ENCODE data around the gene NPDC1.

Gene NPDC1

DNA sequence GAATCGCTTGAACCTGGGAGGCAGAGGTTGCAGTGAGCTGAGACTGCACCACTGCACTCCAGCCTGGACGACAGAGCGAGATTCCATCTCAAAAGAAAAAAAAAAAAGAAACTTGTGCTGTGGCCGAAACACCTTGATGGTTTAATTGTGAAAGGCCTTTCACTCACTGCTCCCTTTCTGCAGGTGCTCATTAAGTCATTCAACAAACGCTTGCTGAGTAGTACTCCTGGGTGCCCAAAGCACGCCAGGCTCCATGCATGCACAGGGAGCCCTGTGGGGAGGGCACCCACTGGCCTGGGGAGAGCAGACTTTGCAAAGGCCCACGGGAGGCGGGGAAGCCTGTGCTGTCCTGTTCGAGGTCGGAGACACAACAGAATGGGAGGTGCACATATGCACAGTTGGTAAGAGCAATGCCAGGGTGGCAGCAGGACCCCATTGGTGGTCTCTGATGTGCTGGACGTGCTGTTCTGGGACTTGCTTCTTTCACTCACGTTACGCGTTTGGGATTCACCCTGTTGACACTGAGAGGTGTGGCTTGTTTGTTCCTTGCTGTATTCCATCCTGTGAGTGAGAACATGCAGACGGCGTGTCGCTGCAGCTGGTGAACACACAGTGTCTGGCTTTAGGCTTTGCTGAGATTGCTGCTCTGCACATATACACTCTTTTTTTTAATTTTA is 10.9 kb upstream of the NPDC1 start:
- TF ChIP-seq FOXP2 (optimal IDR thresholded peaks at IDR 0.05; ENCODE audit: borderline replicate concordance, extremely low read depth, extremely low read length, insufficient read depth) = no peak

DNA sequence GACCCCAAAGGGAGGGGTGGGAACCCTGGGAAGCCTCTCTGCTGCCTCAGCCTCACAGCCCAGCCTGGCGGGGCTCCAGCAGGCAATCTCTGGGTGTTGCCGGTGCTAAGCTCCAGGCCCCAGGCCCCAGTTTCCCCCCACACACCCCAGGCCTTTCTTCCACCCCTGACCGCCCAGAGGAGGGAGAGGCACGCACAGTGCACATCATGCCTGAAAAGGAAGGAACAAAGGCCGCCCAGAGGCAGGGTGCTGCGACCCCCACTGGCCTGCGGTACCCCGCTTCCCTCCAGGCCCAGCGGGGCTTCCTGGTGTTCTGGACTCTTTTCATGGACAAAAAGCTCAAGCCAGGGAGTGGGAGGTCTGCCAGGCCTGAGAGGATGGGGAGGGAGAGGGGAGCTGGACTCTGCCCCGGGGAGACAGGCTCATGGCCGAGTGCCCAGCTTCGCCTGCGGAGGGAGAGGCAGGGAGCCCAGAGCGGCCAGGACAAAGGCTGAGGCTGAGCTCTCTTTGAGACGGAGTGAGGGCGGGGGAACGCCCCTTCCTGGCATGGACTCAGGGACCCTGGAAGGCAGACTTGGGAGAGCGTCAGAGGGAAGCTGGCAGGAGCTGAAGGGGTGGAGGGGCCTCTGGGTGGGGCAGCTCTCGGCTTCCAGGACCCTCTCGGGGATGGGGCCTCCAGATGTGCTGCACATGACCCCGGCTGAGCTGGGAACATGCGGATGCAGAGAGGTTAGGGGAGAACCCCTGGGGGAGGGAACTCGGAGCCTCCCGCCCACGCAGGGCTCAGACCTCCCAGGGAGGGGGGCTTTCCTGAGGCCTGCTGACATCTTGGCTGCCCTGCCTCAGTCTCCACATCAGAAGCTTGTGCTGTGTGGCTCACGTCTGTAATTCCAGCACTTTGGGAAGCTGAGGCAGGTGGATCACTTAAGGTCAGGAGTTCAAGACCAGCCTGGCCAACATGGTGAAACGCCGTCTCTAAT is 9.7 kb upstream of the NPDC1 start:
- no peak for TF ChIP-seq SIN3A (IDR thresholded peaks at IDR 0.05; ENCODE audit: borderline replicate concordance, insufficient read depth, low read length)

DNA sequence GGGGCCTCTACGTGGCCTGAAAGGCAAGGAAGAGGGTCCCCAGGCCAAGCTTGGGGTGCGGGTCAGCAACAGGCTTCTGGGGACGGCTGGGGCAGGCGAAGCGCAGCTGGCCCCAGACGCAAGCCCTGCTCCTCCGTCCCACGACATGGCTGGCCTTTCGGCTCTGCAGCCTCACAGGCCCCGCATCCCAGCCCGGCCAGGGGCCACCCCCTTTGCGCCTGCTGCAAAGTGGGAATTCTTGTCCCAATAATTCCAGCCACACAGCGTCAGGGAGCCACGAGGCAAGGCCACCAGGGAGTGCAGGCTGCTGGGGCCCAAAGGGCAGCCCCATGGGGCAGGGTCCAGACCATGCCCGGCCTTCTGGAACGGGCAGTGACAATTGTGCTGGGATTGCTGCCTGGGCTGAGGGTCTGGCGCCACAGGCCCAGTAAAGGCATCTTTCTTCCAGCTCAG is 9.0 kb upstream of the NPDC1 start:
- TF ChIP-seq, protein P1, sequence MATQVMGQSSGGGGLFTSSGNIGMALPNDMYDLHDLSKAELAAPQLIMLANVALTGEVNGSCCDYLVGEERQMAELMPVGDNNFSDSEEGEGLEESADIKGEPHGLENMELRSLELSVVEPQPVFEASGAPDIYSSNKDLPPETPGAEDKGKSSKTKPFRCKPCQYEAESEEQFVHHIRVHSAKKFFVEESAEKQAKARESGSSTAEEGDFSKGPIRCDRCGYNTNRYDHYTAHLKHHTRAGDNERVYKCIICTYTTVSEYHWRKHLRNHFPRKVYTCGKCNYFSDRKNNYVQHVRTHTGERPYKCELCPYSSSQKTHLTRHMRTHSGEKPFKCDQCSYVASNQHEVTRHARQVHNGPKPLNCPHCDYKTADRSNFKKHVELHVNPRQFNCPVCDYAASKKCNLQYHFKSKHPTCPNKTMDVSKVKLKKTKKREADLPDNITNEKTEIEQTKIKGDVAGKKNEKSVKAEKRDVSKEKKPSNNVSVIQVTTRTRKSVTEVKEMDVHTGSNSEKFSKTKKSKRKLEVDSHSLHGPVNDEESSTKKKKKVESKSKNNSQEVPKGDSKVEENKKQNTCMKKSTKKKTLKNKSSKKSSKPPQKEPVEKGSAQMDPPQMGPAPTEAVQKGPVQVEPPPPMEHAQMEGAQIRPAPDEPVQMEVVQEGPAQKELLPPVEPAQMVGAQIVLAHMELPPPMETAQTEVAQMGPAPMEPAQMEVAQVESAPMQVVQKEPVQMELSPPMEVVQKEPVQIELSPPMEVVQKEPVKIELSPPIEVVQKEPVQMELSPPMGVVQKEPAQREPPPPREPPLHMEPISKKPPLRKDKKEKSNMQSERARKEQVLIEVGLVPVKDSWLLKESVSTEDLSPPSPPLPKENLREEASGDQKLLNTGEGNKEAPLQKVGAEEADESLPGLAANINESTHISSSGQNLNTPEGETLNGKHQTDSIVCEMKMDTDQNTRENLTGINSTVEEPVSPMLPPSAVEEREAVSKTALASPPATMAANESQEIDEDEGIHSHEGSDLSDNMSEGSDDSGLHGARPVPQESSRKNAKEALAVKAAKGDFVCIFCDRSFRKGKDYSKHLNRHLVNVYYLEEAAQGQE (IDR thresholded peaks at IDR 0.05; ENCODE audit: insufficient read depth in 1 of 2, low read depth in 2 of 2, low read length in 2 of 2) = no peak
- no peak for TF ChIP-seq POLR2AphosphoS5 (IDR thresholded peaks at IDR 0.05; ENCODE audit: low read depth, low read length)
- TF ChIP-seq TAF1 (IDR thresholded peaks at IDR 0.05; ENCODE audit: borderline replicate concordance, insufficient read depth, low read length) = no peak
- no peak for TF ChIP-seq FOXP2 (optimal IDR thresholded peaks at IDR 0.05; ENCODE audit: borderline replicate concordance, extremely low read depth, extremely low read length, insufficient read depth)
- no peak for TF ChIP-seq SIN3A (IDR thresholded peaks at IDR 0.05; ENCODE audit: borderline replicate concordance, insufficient read depth, low read length)

DNA sequence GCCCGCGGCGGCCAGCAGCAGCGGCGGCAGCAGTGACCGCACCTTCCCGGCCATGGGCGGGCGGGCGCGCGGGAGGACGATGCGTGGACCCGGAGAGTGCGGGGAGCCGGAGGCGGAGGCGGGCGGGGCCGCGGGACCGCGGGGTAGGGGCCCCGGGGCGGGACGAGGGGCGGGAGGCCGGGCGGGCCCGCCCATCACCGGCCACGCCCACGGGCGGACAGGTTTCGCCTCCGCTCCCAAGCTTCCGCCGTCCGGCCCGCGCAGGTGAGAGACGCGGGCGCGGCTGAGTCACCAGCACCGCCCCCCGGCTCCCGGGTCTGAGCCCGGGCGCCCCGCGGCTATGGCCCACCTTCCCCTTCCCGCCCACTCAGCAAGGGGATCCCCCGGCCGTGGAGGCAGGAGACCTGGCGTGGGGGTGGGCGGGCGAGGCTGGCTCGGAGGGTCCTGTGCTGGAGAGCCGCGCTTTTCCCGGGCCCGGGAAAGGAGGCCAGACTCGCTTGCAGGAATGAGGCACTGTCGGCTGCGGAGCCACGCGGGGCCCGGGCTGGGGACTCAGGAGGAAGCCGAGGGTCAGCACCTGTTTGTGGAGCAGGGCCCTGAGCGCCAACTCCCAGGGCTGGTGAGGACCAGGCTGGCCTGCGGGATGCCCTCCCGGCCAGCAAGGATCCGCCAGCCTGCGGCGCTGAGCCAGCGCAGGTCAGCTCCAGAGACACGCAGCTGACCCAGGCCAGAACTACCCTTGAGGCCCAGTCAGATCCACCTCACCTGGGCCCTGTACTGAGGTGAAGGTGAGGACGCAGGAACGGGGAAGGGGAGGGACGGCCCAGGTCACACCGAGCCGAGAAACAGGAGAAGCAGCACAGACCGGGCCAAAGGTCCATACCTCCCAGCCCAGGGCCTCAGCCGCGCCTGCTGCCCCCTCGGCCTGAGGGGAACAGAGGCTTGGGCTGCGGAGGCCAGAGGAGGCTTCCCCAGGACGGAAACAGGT is 8.3 kb upstream of the NPDC1 start, which contains the start of gene ENTPD2:
ENTPD2 (minus strand) TSS at position 118 of the 988 bp plus-strand sequence; CDS start at position 54, 64 bp downstream.
- TF ChIP-seq POLR2AphosphoS5 (IDR thresholded peaks at IDR 0.05; ENCODE audit: low read depth, low read length) (no peak), TAF1 (IDR thresholded peaks at IDR 0.05; ENCODE audit: borderline replicate concordance, insufficient read depth, low read length) (no peak), FOXP2 (optimal IDR thresholded peaks at IDR 0.05; ENCODE audit: borderline replicate concordance, extremely low read depth, extremely low read length, insufficient read depth) (no peak), SIN3A (IDR thresholded peaks at IDR 0.05; ENCODE audit: borderline replicate concordance, insufficient read depth, low read length) (no peak)
- TF ChIP-seq, protein P1 (IDR thresholded peaks at IDR 0.05; ENCODE audit: insufficient read depth in 1 of 2, low read depth in 2 of 2, low read length in 2 of 2) = no peak

DNA sequence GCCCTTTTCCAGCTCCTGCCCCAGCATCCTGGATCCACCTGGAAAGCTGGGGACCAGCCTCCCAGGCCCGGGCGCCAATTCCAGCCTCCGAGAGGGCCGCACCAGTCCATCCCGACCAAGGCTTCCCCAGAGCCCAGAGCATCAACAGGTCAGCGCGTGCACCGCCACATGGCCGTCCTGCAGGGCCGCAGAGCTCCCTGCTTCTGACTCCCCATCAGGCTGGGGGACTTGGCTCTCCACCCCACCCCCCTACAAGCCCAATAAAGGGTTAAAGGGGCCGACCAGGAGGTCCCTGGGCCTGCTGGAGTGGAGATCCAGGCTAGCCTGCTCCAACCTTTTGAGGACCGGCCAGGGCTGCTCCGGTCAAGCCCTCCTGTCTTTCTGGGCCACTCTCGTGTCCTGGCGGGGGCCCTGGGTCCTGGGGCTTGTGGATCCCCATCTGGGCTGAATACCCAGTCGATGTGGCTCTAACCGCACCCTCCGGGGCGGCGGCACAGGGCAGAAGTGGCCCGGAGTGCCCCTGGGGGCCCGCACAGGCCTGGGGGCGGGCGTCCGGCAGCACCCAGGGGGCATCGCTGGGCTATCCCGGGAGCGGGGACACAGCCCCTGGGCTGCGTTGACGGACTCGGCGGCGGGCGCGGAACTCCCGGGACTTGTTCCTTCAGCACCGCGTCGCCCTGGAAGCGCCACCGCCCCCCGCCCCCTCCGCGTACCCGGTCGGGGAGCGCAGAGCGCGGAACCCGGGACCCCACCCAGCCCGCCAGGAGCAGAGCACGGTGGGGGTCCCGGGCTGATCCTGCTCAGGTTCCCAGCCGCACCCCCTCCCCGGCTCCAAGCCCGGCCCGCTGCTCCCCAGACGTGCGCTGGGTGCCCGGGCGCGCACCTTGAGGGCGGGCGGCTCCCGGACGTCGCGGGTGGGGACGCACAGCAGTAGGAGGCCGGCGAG is 7.3 kb upstream of the NPDC1 start:
- TF ChIP-seq FOXP2 (optimal IDR thresholded peaks at IDR 0.05; ENCODE audit: borderline replicate concordance, extremely low read depth, extremely low read length, insufficient read depth) (no peak), SIN3A (IDR thresholded peaks at IDR 0.05; ENCODE audit: borderline replicate concordance, insufficient read depth, low read length) (no peak), TAF1 (IDR thresholded peaks at IDR 0.05; ENCODE audit: borderline replicate concordance, insufficient read depth, low read length) (no peak), POLR2AphosphoS5 (IDR thresholded peaks at IDR 0.05; ENCODE audit: low read depth, low read length) (no peak)
- TF ChIP-seq, protein P1 (IDR thresholded peaks at IDR 0.05; ENCODE audit: insufficient read depth in 1 of 2, low read depth in 2 of 2, low read length in 2 of 2) = no peak
